ENCODE results near the gene P3H3.

Gene P3H3

GRCh38 chr12:6843118-6843902, 15.1 kb downstream of the P3H3 start:
- no peak for TF ChIP-seq EGR1 (IDR thresholded peaks at IDR 0.05)
- TF ChIP-seq ZBTB7A (IDR thresholded peaks at IDR 0.05; ENCODE audit: low read depth) = no peak
- no peak for TF ChIP-seq TCF12 (IDR thresholded peaks at IDR 0.05; ENCODE audit: low read depth)
- TF ChIP-seq REST (IDR thresholded peaks at IDR 0.05; ENCODE audit: low read depth) = no peak
- TF ChIP-seq MAX (IDR thresholded peaks at IDR 0.05) = no peak

GRCh38 chr12:6845395-6845794, 17.2 kb downstream of the P3H3 start:
- TF ChIP-seq USF1 (IDR thresholded peaks at IDR 0.05) (no peak), FOXM1 (IDR thresholded peaks at IDR 0.05; ENCODE audit: borderline replicate concordance, low read depth) (no peak)

GRCh38 chr12:6846316-6846869, 18.2 kb downstream of the P3H3 start:
- TF ChIP-seq YY1 (IDR thresholded peaks at IDR 0.05; ENCODE audit: low read depth) = no peak
- no peak for TF ChIP-seq TEAD4 (IDR thresholded peaks at IDR 0.05)
- TF ChIP-seq MAX (IDR thresholded peaks at IDR 0.05) = no peak
- TF ChIP-seq TAF1 (IDR thresholded peaks at IDR 0.05; ENCODE audit: low read depth) = no peak
- no peak for TF ChIP-seq FOXM1 (IDR thresholded peaks at IDR 0.05; ENCODE audit: borderline replicate concordance, low read depth)
- no peak for TF ChIP-seq EP300 (IDR thresholded peaks at IDR 0.05; ENCODE audit: borderline replicate concordance)
- TF ChIP-seq USF1 (IDR thresholded peaks at IDR 0.05) = no peak
- no peak for TF ChIP-seq REST (IDR thresholded peaks at IDR 0.05; ENCODE audit: low read depth)
- TF ChIP-seq EGR1 (IDR thresholded peaks at IDR 0.05) = no peak
- TF ChIP-seq CREB1 (IDR thresholded peaks at IDR 0.05; ENCODE audit: low read depth) = no peak
- TF ChIP-seq ZBTB7A (IDR thresholded peaks at IDR 0.05; ENCODE audit: low read depth) = no peak

GRCh38 chr12:6847676-6848075, 19.5 kb downstream of the P3H3 start:
- no peak for TF ChIP-seq FOXM1 (IDR thresholded peaks at IDR 0.05; ENCODE audit: borderline replicate concordance, low read depth)
- TF ChIP-seq USF1 (IDR thresholded peaks at IDR 0.05) = no peak
- no peak for TF ChIP-seq CEBPB (IDR thresholded peaks at IDR 0.05)

- TF ChIP-seq EGR1 (IDR thresholded peaks at IDR 0.05) (no peak), TAF1 (IDR thresholded peaks at IDR 0.05; ENCODE audit: low read depth) (no peak), EP300 (IDR thresholded peaks at IDR 0.05; ENCODE audit: borderline replicate concordance) (no peak), REST (IDR thresholded peaks at IDR 0.05; ENCODE audit: low read depth) (no peak), MAX (IDR thresholded peaks at IDR 0.05) (no peak), FOXM1 (IDR thresholded peaks at IDR 0.05; ENCODE audit: borderline replicate concordance, low read depth) (no peak), TEAD4 (IDR thresholded peaks at IDR 0.05) (no peak), NFIC (IDR thresholded peaks at IDR 0.05) (no peak), RAD21 (IDR thresholded peaks at IDR 0.05; ENCODE audit: low read depth) (no peak), YY1 (IDR thresholded peaks at IDR 0.05; ENCODE audit: low read depth) (no peak), CEBPB (IDR thresholded peaks at IDR 0.05) (no peak), USF1 (IDR thresholded peaks at IDR 0.05) (no peak), CREB1 (IDR thresholded peaks at IDR 0.05; ENCODE audit: low read depth) (no peak), ZBTB7A (IDR thresholded peaks at IDR 0.05; ENCODE audit: low read depth) (no peak), TCF12 (IDR thresholded peaks at IDR 0.05; ENCODE audit: low read depth) (no peak)
These were observed 21.2 kb downstream of the P3H3 start for GRCh38 chr12:6849427-6849826.
